Measurements from ENCODE around the gene PXMP2.

The PXMP2 gene

DNA sequence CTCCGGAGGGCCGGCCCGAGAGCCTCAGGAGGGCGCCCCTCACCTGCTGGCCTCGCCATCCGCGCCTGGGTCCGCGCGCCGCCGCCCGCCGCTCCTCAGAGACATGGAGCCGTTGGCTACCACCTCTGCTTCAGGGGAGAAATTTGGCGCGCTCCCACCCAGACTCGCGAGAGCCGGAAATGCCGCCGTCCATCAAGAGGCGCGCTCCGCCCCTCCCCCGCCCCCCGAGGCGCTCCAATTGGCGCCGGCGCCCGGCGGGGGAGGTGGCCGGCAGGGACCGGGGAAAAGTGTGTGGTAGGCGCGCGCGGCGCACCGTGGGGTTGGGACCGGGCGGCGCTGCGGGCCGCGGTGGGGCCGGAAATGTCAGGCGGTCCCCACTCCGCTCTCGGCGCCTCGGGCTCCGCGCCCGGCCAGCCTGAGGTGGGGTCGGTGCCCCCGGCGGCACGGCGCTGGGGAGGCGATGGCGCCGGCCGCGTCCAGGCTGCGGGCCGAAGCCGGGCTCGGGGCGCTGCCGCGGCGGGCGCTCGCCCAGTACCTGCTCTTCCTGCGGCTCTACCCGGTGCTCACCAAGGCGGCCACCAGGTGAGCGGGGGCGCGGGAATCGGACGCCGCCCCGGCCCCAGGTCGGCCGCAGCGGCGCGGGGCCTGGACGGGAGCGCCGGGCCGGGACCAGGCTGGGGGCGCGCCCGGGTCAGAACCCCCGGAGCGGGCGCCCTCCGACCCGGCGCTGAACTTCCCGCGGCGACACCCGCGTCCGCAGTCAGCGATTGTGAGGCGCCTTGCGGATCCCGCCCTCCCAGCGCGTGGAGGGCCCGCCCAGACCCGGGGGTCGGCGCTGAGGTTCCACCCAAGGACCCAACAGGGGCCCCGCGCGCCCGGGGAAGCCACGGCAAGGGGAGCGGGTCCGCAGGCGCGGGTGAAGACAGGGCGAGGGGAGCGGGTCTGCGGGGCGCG is at the start of gene PXMP2, which contains the start of gene POLE:
Gene PXMP2, plus strand, starts transcription at position 377 of the 954 bp plus-strand sequence. Its CDS starts 84 bp downstream, at position 461.
Gene POLE, minus strand, starts transcription at position 132 of the 954 bp plus-strand sequence. Its CDS starts 27 bp downstream, at position 105.
- peak; percentile 84 to 98 for DNase-seq

DNA sequence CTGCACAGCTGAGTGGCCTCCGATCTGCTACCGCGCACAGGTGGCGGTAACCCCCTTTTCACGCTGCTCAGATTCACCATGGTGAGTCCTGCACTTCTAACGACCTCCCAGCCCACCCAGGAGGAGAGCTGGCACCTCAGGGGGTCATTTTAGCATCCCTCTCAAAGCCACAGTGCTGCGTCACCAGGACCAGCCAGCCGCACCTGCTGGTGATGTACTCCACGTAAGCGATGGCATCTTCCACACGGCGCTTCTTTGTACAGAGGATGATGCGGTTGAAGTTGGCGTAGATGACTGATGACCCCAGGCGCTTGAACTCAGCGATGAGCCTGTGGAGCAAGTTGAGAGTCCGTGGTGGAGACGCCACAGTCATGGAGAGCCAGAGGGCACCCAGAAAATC is 49.6 kb upstream of the PXMP2 start:
- no peak for DNase-seq

DNA sequence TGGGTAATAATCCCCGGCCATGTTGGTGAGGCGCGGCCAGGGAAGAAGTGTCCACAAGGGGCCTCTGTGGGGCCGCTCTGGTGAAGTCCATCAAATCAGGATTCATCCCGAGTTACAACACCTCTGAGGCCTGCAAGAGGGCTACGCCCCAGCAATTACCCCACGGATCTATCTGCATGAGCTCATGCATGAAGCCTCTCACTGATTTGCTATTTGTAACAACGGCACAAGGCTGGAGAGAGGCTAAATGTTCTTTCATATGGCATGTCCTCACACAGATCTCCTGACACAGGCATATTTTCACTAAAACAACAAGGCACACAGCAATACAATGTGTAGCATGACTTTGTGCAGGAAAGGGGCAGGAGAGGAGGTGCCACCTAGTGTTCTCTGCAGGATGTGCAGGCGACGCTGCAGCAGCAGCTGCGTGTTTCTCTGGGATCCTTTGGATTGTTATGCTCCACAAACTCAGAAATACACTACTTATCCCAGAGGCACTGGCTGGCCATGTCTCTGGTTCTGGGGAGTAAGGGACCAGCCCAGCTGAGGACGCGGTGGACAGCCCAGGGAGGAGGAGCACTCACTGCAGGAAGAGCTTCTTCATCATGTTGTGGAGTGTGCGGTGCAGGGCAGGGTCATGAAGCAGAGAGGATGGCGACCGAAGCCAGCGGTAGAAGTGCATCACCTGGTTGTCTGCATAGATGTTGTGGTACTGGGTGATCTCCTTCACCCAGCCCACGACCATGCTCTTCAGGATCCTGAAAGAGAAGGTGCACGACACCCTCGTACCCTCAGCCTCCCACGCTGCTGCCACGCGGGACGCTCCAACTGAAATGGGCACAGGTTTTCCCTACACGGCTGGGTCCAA is 48.6 kb upstream of the PXMP2 start:
- DNase-seq = peak; percentile 35 to 60

DNA sequence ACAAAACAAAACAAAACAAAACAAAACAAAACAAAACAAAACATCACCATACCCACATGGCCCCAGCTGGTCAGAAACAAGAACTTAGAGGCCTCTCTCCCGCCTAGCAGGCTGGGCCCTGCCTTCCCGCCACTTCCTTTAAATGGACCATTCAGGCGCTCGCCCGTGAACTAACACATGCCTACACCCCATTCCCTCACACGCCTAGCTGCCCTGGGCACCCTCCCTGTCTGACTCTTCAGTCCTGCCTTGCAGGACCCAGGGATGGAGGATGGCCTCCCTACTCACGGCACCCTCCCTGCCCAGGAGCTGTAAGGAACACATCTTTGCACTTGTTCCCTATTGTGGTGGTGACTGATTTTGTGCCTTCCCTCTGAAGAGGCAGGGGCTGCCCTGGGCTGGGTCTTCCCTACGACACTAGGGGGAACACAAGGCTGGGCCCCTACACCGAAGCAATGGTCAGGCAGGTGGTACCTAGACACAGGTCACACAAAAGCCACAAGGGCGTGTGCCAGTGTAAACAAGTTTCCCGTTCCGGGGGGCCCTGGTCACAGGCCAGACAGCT is 47.3 kb upstream of the PXMP2 start:
- DNase-seq = no peak

DNA sequence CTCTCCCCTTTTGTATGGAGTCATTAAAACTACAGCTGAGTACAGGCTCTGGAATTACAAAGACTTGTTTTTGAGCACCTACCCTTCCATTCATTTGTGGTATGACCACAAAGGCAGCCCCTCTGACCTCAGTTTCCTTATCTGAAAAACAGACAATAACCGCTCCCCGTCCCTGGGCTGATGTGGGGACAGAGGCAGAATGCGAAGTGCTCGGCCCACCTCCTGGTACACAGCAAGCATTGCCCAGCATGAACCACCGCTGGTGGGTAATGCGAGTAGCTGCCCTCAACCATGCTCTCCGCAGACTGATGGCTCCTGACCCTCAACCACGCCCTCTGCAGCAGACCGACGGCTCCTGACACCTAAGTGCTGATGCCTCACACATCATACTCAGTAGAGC is 46.5 kb upstream of the PXMP2 start:
- DNase-seq = no peak

DNA sequence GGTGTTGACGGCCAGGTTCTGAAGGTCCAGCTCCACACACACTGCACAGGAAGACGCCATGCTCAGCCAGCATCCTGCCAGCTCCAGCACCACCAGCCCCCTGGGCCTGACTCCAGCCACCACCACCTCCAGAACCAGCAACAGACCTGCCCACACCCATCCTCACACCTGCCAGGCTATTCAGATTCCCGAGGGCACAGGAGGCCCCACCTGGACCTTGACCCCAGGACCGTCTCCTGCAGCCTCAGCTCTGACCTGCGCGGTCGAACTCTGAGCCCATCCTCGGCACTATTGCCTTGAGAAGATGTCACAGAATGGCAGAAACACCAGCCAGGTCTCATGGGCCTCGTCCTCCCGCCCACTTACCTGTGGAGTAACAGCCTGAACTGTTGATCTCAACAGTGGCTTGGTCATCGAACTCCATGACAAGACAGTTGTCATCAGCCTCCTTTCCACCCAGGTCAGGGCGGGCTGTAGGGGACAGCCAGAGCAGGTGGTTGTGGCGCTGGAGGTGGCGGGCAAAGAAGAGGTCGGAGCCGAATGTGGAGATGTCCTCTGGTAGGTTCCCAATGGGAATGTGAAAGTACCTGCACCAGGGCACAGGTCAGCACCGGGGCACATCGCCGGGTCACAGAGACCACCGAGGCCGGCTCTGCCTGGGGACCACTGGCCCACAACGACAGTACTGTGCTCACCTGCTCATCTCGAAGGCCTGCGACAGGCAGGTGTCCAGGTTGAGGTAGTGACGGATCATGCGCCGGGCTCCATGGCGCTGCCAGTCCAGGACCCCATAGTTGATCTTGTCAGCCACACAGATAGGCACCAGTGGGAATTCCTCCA is 45.4 kb upstream of the PXMP2 start:
- DNase-seq = no peak

DNA sequence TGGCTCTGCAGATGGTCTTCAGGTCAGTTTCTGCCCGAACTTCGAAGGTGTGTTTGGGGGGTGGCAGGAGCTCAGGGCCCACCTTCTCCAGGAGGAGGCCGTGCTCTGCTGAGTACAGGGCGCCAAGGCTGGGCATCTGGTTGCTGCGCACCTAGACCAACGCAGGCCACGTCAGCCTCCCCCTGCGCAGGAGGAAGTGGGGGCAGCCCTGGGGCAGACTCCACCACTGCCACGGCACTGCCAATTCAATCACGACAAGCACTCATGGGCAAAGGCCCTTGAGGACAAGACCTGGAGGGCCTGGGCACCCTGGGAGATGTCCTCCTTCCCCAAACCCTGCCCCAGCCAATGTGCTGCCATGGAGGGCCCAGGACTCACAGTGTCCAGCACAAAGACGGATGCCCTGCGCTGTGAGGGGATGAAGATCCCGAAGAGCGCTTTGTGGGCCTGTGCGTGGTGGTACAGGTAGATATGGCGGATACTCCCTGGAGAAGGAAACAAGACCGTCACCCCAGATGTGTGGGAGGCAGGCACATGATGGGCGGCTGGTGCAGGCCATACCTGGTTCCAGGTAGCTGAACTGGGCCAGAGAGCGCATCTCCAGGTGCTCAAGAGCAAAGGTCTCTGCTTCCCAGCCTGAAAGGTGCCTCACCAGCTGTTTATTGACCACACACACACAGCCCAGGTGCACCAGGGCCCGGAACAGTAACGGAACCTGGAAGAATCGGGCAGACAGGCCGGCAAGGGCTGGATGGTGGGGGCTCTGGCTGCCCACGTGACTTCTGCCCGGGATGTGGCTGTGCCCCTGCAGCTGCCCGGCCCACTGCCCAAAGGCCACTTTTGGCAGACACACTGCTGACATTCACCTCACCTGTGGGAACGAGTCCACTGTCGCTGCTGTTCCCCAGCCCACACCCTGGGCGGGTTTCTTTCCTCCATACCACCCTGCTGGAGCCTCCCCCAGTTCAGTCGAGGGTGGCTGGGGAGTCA is 44.2 kb upstream of the PXMP2 start:
- DNase-seq = no peak

DNA sequence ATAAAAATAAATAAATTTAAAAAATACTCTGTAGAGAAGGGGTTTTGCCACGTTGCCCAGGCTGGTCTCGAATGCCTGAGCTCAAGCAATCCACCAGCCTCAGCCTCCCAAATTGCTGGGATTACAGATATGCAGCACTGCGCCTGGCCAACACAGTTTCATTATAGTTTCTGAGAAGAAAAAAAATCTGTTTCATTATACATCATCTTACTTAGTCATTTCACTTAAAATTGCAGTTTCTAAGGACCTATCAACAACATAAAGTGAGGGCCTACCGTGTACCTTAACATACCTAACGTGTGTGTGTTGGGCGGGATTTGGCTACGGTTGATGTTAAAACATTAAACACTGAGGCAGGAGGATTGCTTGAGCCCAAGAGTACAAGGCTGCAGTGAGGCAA is 40.5 kb upstream of the PXMP2 start:
- no peak for DNase-seq

DNA sequence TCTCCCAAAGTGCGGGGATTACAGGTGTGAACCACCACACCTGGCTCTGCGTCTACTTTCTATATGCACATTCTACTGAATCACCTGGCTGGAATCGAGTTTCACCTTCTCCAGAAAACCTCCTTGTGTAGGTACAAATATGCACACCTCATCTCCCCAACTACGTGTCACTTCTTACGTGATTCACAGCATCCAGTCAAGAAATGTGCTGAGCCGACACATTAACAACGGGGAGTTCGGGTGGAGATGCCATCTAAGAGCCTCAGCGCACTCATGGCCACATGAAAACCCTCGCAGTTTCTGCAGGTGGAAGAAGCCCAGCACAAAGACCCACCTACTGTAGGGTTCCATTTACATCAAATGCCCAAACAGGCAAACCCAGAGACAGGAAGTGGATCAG is 39.5 kb upstream of the PXMP2 start:
- DNase-seq = no peak

DNA sequence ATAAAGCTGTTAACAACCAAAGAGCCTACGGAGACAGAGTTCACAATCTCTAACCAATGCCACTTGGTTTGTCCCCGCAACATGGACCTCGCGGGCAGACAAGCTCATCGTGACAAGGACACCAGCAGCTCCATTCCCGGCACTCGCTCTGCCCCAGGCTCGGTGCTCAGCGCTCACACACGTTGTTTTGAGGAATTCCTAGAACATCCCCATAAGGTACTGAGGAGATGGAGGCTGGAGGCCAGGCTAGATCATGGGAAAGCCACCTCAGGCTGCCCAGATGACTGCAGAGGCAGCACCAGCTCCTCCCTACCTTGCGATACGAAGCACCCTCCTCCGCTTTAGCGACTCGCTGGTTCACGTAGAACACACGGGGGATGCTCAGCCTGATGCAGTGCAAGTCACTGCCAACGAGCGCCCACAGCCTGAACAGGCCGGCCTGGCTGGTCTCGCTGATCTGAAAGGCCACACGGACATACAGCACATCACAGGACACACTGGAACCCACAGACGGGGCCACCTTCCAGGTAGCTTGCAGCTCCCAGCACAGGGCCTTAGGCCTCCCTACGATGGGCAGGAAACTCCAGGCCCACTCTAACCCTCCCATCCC is 38.7 kb upstream of the PXMP2 start:
- DNase-seq = no peak

DNA sequence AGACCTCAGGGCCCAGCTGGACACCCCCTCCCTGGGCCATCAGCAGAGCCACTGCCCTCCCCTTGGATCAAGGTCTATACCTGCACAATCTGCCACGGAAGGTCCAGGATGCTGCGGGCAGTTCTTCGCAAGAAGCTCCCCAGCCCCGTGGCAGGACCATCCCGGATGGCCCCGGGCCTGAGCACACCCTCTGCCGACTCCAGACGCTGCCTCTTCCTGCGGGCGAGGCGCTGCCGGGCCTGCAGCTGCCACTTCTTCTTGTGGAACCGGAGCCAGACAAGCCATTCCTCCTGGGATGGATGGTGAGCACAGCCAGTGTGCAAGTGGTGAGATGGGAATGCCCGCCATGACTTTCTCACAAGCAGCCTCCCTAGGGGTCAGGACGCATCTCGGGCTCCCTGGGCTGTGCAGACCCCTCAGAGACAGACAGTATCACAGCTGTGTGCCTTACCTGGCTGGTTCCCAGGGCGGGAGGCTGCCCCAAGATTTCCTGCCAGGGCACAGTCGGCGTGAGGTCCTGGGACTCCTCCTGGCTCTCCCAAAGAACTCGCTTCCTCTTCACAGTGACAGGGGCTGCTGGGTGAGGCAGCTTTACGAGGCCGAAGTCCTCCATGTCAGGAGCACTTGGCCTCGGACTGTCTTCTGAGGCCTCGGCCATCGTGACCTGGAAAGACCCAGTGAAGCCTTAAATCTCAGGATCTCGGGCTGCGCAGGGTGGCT is 38.0 kb upstream of the PXMP2 start:
- no peak for DNase-seq

DNA sequence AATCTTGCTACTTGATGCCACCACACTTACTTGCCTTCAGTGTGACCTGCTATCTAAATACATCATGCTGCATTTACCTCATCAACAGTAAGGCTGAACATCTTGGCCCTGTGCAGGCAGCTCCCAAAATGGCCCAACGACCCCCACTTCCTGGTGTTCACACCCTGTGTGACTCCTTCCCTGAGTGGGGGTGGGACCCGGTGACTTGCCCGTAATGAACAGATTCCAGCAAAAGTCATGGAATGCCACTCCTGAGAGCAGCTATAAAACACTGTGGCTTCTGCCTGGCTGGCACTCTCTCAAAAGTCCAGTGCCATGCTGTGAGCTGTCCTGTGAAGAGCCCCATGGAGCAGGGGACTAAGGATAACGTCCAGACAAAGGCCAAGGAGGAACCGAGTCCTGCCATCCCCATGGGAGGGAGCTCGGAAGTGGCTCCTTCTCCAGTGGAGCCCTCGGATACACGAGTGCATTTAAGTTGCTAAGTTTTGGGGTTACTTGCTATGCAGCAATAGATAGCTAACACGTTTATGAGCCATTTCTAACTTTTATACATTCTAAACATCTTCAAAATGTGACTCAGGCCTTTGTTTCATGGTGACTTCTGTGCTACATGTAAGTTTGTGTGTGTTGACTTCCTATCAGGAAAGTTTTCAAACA is 35.8 kb upstream of the PXMP2 start:
- no peak for DNase-seq

DNA sequence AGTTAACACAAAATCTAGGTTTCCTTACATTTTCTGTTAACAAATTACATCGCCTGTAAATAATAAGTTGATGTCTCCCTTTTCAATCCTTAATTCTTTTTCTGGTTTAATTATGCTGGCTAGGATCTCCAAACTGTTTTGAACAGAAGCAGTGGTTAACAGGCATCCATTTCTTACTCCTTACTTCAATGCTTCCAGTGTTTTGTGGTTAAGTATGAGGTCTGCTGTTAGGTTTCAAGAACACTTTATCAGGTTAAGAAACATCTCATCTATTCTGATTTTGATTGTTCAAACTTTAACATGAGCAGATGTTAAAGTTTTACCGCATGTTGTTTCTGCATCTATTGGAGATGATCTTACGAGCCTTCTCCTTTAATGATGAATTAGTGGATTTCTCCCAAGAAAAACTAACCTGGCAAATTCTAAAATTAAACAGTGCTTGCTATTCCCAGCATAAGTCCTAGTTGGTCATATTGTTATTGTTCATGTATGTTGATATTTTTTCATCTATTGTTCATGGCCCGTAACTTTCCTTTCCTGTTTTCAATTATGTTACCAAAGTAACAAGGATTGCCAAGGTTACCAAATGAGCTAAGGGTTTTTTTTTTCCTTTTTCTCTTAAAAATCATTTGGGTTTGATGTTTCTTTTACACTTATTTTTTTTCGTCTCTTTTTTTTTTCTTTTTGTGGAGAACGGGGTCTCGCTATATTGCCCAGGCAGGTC is 33.7 kb upstream of the PXMP2 start:
- no peak for DNase-seq

DNA sequence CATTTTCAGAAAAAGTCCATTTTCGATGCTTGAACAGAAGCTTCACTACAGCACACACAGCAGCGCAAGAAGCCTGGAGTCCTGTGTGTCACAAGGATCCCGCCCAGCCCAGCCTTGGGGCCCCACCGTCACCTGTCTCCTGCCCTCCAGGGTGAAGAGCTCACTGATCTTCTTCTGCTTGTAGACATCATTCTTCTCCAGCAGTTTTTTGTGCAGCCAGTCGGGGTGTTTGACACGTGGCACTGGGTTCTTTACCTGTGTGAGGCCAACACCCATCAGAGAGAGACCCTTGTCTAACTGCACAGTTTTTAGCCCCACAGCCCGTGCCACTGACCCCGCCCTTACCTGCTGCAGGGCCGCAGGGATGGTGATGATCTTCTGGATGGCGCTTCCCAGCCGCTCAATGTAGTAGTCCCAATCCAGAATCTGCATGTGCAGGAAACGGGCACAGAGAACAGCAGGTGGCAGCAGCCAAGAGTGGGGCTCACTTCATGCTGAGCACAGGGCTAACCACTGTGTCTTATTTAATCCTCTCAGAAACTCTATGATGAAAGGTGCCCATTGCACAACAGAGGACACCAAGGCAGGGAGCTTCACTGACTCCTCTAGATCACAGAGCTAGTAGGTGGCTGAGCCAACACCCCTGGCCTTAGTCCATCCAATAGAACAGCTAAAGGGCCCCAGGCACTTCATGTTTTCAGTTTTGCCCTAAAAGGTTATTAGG is 30.2 kb upstream of the PXMP2 start:
- no peak for DNase-seq

DNA sequence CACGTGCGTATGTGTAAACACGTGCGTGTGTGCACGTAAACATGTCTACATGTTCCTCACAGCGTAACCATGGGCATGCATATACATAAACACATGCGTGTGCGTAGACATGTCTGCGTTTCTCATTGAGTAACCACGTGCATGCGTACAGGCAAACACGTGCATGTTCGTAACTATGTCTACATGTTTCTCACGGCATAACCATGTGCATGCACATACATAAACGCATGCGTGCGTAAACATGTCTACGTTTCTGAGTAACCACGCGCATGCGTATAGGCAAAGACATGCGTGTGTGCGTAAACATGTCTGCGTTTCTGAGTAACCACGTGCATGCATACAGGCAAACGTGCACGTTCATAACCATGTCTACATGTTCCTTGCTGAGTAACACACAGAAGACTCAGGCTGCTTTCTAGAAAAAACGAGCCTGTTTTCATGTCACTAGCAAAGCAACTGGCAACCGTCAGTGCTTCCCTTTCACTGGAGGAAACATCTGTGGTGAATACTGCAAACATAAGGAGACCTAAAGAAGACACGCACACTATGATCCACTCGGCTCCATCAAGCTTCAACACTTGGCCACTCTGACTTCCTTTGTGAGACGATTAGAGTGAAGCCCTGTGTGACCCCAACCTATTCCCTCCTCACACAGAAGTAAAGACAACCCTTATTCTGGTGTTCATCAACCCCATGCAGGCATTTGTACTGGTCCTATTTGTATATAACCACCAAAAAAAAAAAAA is 29.1 kb upstream of the PXMP2 start:
- DNase-seq = no peak

DNA sequence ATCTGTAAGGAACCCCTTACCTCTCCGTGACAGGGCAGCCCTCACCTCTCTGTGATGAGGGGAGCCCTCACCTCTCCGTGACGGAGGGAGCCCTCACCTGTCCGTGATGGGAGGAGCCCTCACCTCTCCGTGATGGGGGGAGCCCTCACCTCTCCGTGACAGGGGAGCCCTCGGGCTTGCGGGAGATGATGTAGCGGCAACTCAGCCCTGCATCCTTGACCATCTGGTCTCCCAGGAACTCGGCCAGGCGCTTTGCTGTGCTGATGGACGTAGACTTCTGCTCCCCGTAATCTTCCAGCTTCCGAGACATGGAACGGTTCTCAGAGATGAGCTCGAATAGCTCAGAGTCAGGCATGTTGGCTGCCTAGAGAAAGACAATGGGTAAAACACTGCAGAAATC is 28.2 kb upstream of the PXMP2 start:
- DNase-seq = no peak

DNA sequence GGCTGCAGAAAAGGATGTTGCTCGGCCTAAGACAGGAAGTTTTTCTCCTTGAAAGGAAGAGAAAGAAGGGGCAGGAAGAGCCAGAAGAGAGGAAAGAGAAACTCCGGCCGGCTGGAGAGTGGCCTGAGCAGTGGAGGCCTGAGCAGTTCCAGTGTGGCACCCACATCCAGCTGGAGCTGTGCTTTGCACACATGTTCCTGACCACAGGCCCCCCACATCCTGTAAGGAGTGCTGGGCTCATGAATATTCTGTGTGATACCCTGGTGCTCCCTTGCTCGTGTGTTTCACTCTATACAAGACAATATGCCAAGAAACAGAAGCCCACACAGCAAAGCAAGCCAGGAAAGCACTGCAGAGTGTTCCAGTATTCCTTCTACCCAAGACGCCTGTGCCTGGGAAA is 27.3 kb upstream of the PXMP2 start:
- no peak for DNase-seq
